ENCODE results near the gene NRN1L. TPM values are rescaled to one million over a fixed set of nuclear protein-coding genes. Genes with fewer than 3 reads are reported as not detected.

NRN1L gene
- total RNA-seq, 1 experiment from 2014 or later = 1.4 TPM

- no peak overlapping the region for H3K4me2 ChIP-seq (ENCODE audit: low read length)
- RAD21 ChIA-PET (ENCODE audit: low non-redundant PET in 1 of 2, low total read pairs in 2 of 2, uncharacterized antibody in 2 of 2, unreplicated experiment in 2 of 2) = interaction anchor here in 1 of 2 experiments (0.6 kb wide), 1 partner anchor 410 kb away, joined by 9 read pairs; no protein-coding TSS in a partner anchor
- no TSS peak for BruUV-seq (replicated peaks)
These were observed 46.1 kb downstream of the NRN1L start for GRCh38 chr16:67930678-67931211.

More at GRCh38 chr16:67930678-67931211, 46.1 kb downstream of the NRN1L start:
- Histone ChIP-seq H2AFZ (ENCODE audit: low read depth, low read length, poor library complexity, severe bottlenecking) (no peak overlapping the region), H3K79me2 (ENCODE audit: insufficient read depth, low read length) (peaks cover 19% of the 10 kb centered on the region), H3K36me3 (ENCODE audit: control insufficient read depth in 1 of 2, insufficient read depth in 2 of 2, low read length in 2 of 2) (peaks cover 0 to 8% of the 10 kb centered on the region in 2 experiments; a peak in 2 of 4 replicates), H3K4me3 (replicated peaks in 1 of 2; ENCODE audit: low read depth in 1 of 2, low read length in 2 of 2) (no peak overlapping the region), H3K9me2 (ENCODE audit: insufficient read depth) (no peaks in the 10 kb centered on the region), H3K9ac (ENCODE audit: low read length) (no peak overlapping the region), H3K9me3 (ENCODE audit: control insufficient read depth in 1 of 2, insufficient read depth in 1 of 2, low read depth in 1 of 2, low read length in 2 of 2) (no peaks in the 10 kb centered on the region), H3K4me1 (ENCODE audit: control insufficient read depth in 1 of 2, insufficient read depth in 2 of 2, low read length in 2 of 2) (peaks cover 0 to 16% of the 10 kb centered on the region in 2 experiments; a peak in 3 of 4 replicates), H3K27ac (ENCODE audit: low read depth, low read length) (no peak overlapping the region), H3K27me3 (ENCODE audit: insufficient read depth, low read length) (no peaks in the 10 kb centered on the region), H4K20me1 (ENCODE audit: insufficient read depth) (no peaks in the 10 kb centered on the region)
- ChIA-PET POLR2A (no interaction called here), CTCF (interaction anchor here (1.0 kb wide), 1 partner anchor 47 kb away, joined by 4 read pairs; no protein-coding TSS in a partner anchor)
- no peak for ATAC-seq
- TF ChIP-seq ELF1 (IDR thresholded peaks at IDR 0.05; ENCODE audit: borderline replicate concordance, low read depth) = no peak
- TF ChIP-seq CEBPB (IDR thresholded peaks at IDR 0.05; ENCODE audit: low read depth) = no peak
- TF ChIP-seq SRF (IDR thresholded peaks at IDR 0.05; ENCODE audit: low read depth) = no peak
- TF ChIP-seq SP1 (IDR thresholded peaks at IDR 0.05; ENCODE audit: low read depth) = no peak
- no peak for TF ChIP-seq EZH2phosphoT487 (IDR thresholded peaks at IDR 0.05; ENCODE audit: borderline replicate concordance)
- TF ChIP-seq JUND (IDR thresholded peaks at IDR 0.05) = no peak
- no peak for TF ChIP-seq CBX3 (IDR thresholded peaks at IDR 0.05; ENCODE audit: low read depth)
- TF ChIP-seq YY1 (IDR thresholded peaks at IDR 0.05; ENCODE audit: extremely low read depth, insufficient replicate concordance, low read depth, low read length) = no peak
- TF ChIP-seq, protein P1, sequence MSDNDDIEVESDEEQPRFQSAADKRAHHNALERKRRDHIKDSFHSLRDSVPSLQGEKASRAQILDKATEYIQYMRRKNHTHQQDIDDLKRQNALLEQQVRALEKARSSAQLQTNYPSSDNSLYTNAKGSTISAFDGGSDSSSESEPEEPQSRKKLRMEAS (IDR thresholded peaks at IDR 0.05) = no peak
- no peak for TF ChIP-seq EGR1 (IDR thresholded peaks at IDR 0.05; ENCODE audit: low read depth)
- no peak for TF ChIP-seq REST (IDR thresholded peaks at IDR 0.05; ENCODE audit: low read depth)
- no peak for TF ChIP-seq RAD21 (IDR thresholded peaks at IDR 0.05; ENCODE audit: low read depth)
- no peak for TF ChIP-seq SIN3A (IDR thresholded peaks at IDR 0.05; ENCODE audit: low read depth)
- TF ChIP-seq POLR2A (IDR thresholded peaks at IDR 0.05; ENCODE audit: borderline replicate concordance, extremely low read depth, insufficient read depth, insufficient read length) = no peak
- no peak for TF ChIP-seq ZFX (IDR thresholded peaks at IDR 0.05)
- TF ChIP-seq CTCF (IDR thresholded peaks at IDR 0.05 in 2 of 3, conservative IDR thresholded peaks at IDR 0.05 in 1 of 3; ENCODE audit: borderline replicate concordance in 1 of 3, insufficient read depth in 1 of 3, low read depth in 2 of 3, low read length in 2 of 3) = no peak
- intact Hi-C loops (cut with micrococcal nuclease) = loop anchor here (10.0 kb wide), 1 partner anchor 406 kb away; the partner anchor contains the start of gene RIPOR1
- no peak for DNase-seq (ENCODE audit: low read depth, low spot score)

Measured in HCT116 (cell line).